Neural cell (in vitro differentiated cells): Measurements from ENCODE around the gene NOSTRIN.

Experiments
- EP300 ChIP-seq: fragments of 450-650 bp; conservative IDR thresholded peaks from 2 replicates; pipeline ENCODE4 v1.6.1; 2014; ENCODE audit warnings: antibody characterized with exemption, mild to moderate bottlenecking, moderate library complexity; ENCODE audit not compliant: poor library complexity, severe bottlenecking
- EZH2 ChIP-seq: fragments of 200-600, 300-800 bp; shearing (Covaris generic), sonication (generic); IDR thresholded peaks from 2 replicates; pipeline ENCODE4 v1.6.1; 2014; ENCODE audit warnings: antibody characterized with exemption, low read length, borderline replicate concordance, mild to moderate bottlenecking; ENCODE audit not compliant: insufficient read depth, poor library complexity, severe bottlenecking
- POLR2AphosphoS5 ChIP-seq: IDR thresholded peaks from 2 replicates; pipeline ENCODE4 v1.6.1; 2012
- SMC3 ChIP-seq: fragments of 450-650 bp; conservative IDR thresholded peaks from 2 replicates; pipeline ENCODE4 v1.6.1; 2014; ENCODE audit warnings: antibody characterized with exemption, mild to moderate bottlenecking, moderate library complexity; ENCODE audit not compliant: poor library complexity
- TF ChIP-seq, protein P1 (sequence below): IDR thresholded peaks from 2 replicates; pipeline ENCODE4 v1.6.1; 2012; ENCODE audit warnings: borderline replicate concordance
- TF ChIP-seq, protein P2 (sequence below): fragments of 450-650 bp; IDR thresholded peaks from 2 replicates; pipeline ENCODE4 v1.5.1; 2014; ENCODE audit warnings: antibody characterized with exemption, mild to moderate bottlenecking, moderate library complexity; ENCODE audit not compliant: poor library complexity, severe bottlenecking

DNA sequence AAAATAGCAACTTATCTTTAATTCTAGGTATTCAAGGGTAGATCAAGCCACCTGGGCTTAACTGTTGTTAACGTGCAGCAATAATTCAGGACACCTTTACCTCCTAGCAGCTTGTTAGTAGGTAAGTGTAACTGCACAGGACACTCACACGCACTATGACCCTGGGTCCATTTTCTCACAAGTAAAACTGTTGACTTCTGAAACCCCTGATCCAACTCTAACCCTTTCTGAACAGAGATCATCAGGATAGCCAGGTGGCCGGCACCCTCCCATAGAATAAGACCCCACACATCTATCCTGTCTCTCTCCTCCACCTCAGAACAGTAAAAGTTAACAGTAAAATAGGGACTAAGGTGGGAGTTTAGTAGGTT lies 87.2 kb downstream of the NOSTRIN start:
- no peak for TF ChIP-seq SMC3
- no peak for TF ChIP-seq POLR2AphosphoS5
- no peak for TF ChIP-seq EZH2
- TF ChIP-seq, protein P1, sequence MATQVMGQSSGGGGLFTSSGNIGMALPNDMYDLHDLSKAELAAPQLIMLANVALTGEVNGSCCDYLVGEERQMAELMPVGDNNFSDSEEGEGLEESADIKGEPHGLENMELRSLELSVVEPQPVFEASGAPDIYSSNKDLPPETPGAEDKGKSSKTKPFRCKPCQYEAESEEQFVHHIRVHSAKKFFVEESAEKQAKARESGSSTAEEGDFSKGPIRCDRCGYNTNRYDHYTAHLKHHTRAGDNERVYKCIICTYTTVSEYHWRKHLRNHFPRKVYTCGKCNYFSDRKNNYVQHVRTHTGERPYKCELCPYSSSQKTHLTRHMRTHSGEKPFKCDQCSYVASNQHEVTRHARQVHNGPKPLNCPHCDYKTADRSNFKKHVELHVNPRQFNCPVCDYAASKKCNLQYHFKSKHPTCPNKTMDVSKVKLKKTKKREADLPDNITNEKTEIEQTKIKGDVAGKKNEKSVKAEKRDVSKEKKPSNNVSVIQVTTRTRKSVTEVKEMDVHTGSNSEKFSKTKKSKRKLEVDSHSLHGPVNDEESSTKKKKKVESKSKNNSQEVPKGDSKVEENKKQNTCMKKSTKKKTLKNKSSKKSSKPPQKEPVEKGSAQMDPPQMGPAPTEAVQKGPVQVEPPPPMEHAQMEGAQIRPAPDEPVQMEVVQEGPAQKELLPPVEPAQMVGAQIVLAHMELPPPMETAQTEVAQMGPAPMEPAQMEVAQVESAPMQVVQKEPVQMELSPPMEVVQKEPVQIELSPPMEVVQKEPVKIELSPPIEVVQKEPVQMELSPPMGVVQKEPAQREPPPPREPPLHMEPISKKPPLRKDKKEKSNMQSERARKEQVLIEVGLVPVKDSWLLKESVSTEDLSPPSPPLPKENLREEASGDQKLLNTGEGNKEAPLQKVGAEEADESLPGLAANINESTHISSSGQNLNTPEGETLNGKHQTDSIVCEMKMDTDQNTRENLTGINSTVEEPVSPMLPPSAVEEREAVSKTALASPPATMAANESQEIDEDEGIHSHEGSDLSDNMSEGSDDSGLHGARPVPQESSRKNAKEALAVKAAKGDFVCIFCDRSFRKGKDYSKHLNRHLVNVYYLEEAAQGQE = no peak
- TF ChIP-seq, protein P2, sequence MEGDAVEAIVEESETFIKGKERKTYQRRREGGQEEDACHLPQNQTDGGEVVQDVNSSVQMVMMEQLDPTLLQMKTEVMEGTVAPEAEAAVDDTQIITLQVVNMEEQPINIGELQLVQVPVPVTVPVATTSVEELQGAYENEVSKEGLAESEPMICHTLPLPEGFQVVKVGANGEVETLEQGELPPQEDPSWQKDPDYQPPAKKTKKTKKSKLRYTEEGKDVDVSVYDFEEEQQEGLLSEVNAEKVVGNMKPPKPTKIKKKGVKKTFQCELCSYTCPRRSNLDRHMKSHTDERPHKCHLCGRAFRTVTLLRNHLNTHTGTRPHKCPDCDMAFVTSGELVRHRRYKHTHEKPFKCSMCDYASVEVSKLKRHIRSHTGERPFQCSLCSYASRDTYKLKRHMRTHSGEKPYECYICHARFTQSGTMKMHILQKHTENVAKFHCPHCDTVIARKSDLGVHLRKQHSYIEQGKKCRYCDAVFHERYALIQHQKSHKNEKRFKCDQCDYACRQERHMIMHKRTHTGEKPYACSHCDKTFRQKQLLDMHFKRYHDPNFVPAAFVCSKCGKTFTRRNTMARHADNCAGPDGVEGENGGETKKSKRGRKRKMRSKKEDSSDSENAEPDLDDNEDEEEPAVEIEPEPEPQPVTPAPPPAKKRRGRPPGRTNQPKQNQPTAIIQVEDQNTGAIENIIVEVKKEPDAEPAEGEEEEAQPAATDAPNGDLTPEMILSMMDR = no peak
- TF ChIP-seq EP300 = no peak
